ENCODE data around the gene PYROXD2. TPM values are rescaled to one million over a fixed set of nuclear protein-coding genes. Genes with fewer than 3 reads are reported as not detected.
A peak's percentile ranks its signal among the peaks of the same experiment; 100 is the strongest.

The PYROXD2 gene
- 28.8 and 34.3 TPM in 2 replicates for total RNA-seq (2013; cell fraction: nucleolus; rRNA removed)
- total RNA-seq (2014; rRNA removed): 8.1 and 9.2 TPM in 2 replicates
- total RNA-seq (2014; rRNA removed; fragmentation: Illumina TruSeq; extraction: Trizol): 5.3 and 7.2 TPM in 2 replicates
- total RNA-seq (2021): 9.5 and 11.3 TPM in 2 replicates
- polyA plus RNA-seq (2011; ENCODE audit: low read depth): 0.87 TPM
- polyA plus RNA-seq (2011; rRNA removed): 5.0 and 7.6 TPM in 2 replicates
- 4.3 and 9.9 TPM in 2 replicates for polyA plus RNA-seq (2011; cell fraction: cytosol; rRNA removed)
- polyA plus RNA-seq (2011; cell fraction: nucleus; rRNA removed): 37.1 and 47.3 TPM in 2 replicates
- 5.0 and 5.5 TPM in 2 replicates for polyA plus RNA-seq (2012)
- 1.1 and 4.8 TPM in 2 replicates for polyA plus RNA-seq (2014; fragmentation: Illumina TruSeq; extraction: Trizol)
- polyA plus RNA-seq (2014; fragmentation: Nextera tagmentation; extraction: Ambion mirVana): 10 to 100 TPM; 10.8 to 11.8 TPM
- 10.4 and 13.6 TPM in 2 replicates for polyA plus RNA-seq (2014; rRNA removed)
- 10 to 100 TPM; 14.2 to 15.8 TPM for polyA plus RNA-seq (2016; fragmentation: Nextera tagmentation; extraction: Ambion mirVana)
- 1.9 and 3.3 TPM in 2 replicates for polyA minus RNA-seq (2011; rRNA and poly(A)+ RNA removed)
- 1.5 and 1.8 TPM in 2 replicates for polyA minus RNA-seq (2011; cell fraction: cytosol; rRNA and poly(A)+ RNA removed)
- 3.4 and 5.2 TPM in 2 replicates for polyA minus RNA-seq (2011; cell fraction: nucleus; rRNA and poly(A)+ RNA removed)
- percentile 56 among the genes with signal in this experiment for Bru-seq, nascent RNA
- percentile 80 among the genes with signal in this experiment for BruChase-seq, experiment 1, labeled RNA remaining after a 6-hour chase
- percentile 70 among the genes with signal in this experiment for BruChase-seq, experiment 2, labeled RNA remaining after a 2-hour chase
- long read RNA-seq, experiment 1, partial matches to known transcripts: 0 of 6 reads
- long read RNA-seq, experiment 1, other reads (novel, unspliced or antisense): 6 of 6 reads
- long read RNA-seq, experiment 2, partial matches to known transcripts: 1 of 4 reads
- long read RNA-seq, experiment 2, other reads (novel, unspliced or antisense): 3 of 4 reads

DNA sequence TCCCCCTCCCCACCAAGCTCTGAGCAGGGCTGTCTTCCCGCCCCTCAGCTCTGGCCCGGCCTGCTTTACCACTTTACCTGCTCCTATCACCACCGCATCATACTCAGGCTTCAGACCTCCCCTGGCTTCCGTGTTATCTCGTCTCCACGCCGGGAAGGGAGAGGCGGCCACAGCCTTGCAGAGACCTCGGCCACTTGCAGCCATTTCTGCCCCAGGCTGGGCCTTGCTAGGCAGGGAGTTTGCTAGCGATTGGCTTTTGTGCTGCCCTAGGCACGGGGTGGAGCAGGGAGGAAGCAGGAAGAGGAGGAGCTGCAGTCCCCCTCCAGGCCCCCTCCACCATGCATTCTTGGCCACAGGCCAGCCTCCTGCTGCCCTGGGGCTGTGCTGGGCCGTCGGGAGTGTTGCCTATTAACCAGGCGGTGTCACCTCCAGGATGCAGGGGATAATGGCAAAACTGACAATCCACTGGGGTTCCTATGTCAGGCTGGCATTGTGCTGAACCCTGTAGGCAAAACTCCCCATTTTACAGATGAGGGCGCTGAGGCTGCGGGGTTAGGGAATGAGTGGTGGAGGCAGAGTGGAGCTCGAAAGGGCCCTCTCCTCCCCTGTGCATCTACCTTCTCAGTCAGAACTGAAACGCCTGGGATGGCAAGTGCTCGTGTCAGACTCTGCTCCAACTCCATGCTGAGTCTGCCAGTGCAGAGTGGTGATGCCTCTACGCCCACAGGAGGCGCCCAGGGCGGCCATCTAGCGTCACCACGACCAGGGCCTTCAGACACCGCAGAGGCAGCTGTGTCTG lies at the start of gene PYROXD2:
TSS of gene PYROXD2 (minus strand) at position 251 of the 799 bp plus-strand sequence. CDS start at position 204, 47 bp downstream.
- H3K4me2 ChIP-seq (ENCODE audit: control insufficient read depth, insufficient read depth): peak within 1 kb of the TSS; percentile 53; the same call in 1 of the 2 replicates
- ATAC-seq (peak; percentile 91), DNase-seq (ENCODE audit: low read depth, low spot score) (no peak), FAIRE-seq (no peak)
- ChIA-PET RAD21 (ENCODE audit: unreplicated experiment) (interaction anchor here (1.5 kb wide), 1 partner anchor 11 kb away, joined by 7 read pairs; no protein-coding TSS in a partner anchor), POLR2A (interaction anchor here (0.8 to 1.6 kb wide), 2 partner anchors 9 to 19 kb away, joined by 3 read pairs; no protein-coding TSS in a partner anchor), SMC1A (ENCODE audit: uncharacterized antibody, unreplicated experiment) (interaction anchor here (0.8 to 2.0 kb wide), 3 partner anchors 9 to 75 kb away, joined by 3 to 7 read pairs (median 4); no protein-coding TSS in a partner anchor), CTCF (interaction anchor here (1.0 kb wide), 1 partner anchor 11 kb away, joined by 3 read pairs; no protein-coding TSS in a partner anchor)
- no peaks in the 10 kb centered on the region for H3K79me2 ChIP-seq (ENCODE audit: control insufficient read depth, insufficient read depth, low read length)
- no peaks in the 10 kb centered on the region for H4K20me1 ChIP-seq (ENCODE audit: control insufficient read depth, insufficient read depth)
- peaks cover 18% of the 10 kb centered on the region for H3K4me1 ChIP-seq (ENCODE audit: control insufficient read depth, insufficient read depth, low read length)
- H3K9me3 ChIP-seq (replicated peaks; ENCODE audit: control insufficient read depth, insufficient read depth, low read length): no peaks in the 10 kb centered on the region
- peaks cover 5 to 8% of the 10 kb centered on the region in 2 experiments; a peak in 2 of 4 replicates for H3K36me3 ChIP-seq (ENCODE audit: control insufficient read depth in 2 of 2, insufficient read depth in 2 of 2, low read length in 1 of 2)
- 83% methylated on average over 25 of the region's 25 CpGs for WGBS (ENCODE audit: insufficient coverage, insufficient replicate concordance, low lambda C conversion rate, missing lambda C conversion rate)
- no TSS peak for BruUV-seq (replicated peaks)
- H3K27me3 ChIP-seq (replicated peaks in 1 of 2; ENCODE audit: control insufficient read depth in 2 of 2, insufficient read depth in 2 of 2, low read length in 1 of 2): no peaks in the 10 kb centered on the region
- H2AFZ ChIP-seq (ENCODE audit: control insufficient read depth, low read depth, low read length): peak within 1 kb of the TSS; percentile 21; the same call in 1 of the 2 replicates
- peak within 1 kb of the TSS; percentile 22; the same call in 1 of the 2 replicates for H3K4me3 ChIP-seq
- no peak within 1 kb of the TSS for H3K9ac ChIP-seq (ENCODE audit: control insufficient read depth, insufficient read depth, low read length)
- in situ Hi-C loops (cut with MboI): no loop called here
- peak within 1 kb of the TSS; percentile 27; the same call in 1 of the 2 replicates for H3K27ac ChIP-seq (ENCODE audit: control insufficient read depth, insufficient read depth)
- intact Hi-C loops (cut with micrococcal nuclease; ENCODE audit: unreplicated experiment): no loop called here
- TF ChIP-seq, protein P1, sequence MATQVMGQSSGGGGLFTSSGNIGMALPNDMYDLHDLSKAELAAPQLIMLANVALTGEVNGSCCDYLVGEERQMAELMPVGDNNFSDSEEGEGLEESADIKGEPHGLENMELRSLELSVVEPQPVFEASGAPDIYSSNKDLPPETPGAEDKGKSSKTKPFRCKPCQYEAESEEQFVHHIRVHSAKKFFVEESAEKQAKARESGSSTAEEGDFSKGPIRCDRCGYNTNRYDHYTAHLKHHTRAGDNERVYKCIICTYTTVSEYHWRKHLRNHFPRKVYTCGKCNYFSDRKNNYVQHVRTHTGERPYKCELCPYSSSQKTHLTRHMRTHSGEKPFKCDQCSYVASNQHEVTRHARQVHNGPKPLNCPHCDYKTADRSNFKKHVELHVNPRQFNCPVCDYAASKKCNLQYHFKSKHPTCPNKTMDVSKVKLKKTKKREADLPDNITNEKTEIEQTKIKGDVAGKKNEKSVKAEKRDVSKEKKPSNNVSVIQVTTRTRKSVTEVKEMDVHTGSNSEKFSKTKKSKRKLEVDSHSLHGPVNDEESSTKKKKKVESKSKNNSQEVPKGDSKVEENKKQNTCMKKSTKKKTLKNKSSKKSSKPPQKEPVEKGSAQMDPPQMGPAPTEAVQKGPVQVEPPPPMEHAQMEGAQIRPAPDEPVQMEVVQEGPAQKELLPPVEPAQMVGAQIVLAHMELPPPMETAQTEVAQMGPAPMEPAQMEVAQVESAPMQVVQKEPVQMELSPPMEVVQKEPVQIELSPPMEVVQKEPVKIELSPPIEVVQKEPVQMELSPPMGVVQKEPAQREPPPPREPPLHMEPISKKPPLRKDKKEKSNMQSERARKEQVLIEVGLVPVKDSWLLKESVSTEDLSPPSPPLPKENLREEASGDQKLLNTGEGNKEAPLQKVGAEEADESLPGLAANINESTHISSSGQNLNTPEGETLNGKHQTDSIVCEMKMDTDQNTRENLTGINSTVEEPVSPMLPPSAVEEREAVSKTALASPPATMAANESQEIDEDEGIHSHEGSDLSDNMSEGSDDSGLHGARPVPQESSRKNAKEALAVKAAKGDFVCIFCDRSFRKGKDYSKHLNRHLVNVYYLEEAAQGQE (IDR thresholded peaks at IDR 0.05; ENCODE audit: low read depth, low read length): no peak
- TF ChIP-seq, protein P2, sequence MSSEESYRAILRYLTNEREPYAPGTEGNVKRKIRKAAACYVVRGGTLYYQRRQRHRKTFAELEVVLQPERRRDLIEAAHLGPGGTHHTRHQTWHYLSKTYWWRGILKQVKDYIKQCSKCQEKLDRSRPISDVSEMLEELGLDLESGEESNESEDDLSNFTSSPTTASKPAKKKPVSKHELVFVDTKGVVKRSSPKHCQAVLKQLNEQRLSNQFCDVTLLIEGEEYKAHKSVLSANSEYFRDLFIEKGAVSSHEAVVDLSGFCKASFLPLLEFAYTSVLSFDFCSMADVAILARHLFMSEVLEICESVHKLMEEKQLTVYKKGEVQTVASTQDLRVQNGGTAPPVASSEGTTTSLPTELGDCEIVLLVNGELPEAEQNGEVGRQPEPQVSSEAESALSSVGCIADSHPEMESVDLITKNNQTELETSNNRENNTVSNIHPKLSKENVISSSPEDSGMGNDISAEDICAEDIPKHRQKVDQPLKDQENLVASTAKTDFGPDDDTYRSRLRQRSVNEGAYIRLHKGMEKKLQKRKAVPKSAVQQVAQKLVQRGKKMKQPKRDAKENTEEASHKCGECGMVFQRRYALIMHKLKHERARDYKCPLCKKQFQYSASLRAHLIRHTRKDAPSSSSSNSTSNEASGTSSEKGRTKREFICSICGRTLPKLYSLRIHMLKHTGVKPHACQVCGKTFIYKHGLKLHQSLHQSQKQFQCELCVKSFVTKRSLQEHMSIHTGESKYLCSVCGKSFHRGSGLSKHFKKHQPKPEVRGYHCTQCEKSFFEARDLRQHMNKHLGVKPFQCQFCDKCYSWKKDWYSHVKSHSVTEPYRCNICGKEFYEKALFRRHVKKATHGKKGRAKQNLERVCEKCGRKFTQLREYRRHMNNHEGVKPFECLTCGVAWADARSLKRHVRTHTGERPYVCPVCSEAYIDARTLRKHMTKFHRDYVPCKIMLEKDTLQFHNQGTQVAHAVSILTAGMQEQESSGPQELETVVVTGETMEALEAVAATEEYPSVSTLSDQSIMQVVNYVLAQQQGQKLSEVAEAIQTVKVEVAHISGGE (CRISPR knock-in tag; IDR thresholded peaks at IDR 0.05): no peak
- TF ChIP-seq CHD1 (IDR thresholded peaks at IDR 0.05; ENCODE audit: low read depth, low read length) (no peak), RAD51 (IDR thresholded peaks at IDR 0.05) (no peak), ESRRA (IDR thresholded peaks at IDR 0.05; ENCODE audit: low read length) (no peak)
- TF ChIP-seq, protein P3, sequence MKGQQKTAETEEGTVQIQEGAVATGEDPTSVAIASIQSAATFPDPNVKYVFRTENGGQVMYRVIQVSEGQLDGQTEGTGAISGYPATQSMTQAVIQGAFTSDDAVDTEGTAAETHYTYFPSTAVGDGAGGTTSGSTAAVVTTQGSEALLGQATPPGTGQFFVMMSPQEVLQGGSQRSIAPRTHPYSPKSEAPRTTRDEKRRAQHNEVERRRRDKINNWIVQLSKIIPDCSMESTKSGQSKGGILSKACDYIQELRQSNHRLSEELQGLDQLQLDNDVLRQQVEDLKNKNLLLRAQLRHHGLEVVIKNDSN (IDR thresholded peaks at IDR 0.05; ENCODE audit: borderline replicate concordance, extremely low read length, insufficient read depth, low read depth, low read length): no peak
- TF ChIP-seq, protein P4, sequence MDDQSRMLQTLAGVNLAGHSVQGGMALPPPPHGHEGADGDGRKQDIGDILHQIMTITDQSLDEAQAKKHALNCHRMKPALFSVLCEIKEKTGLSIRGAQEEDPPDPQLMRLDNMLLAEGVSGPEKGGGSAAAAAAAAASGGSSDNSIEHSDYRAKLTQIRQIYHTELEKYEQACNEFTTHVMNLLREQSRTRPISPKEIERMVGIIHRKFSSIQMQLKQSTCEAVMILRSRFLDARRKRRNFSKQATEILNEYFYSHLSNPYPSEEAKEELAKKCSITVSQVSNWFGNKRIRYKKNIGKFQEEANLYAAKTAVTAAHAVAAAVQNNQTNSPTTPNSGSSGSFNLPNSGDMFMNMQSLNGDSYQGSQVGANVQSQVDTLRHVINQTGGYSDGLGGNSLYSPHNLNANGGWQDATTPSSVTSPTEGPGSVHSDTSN (IDR thresholded peaks at IDR 0.05; ENCODE audit: insufficient replicate concordance, low read depth, low read length): no peak

Data from GM12878 (cell line).